Upper lobe of right lung (tissue), 1 donor: Measurements from ENCODE around the gene HEG1. TPM values are rescaled to one million over a fixed set of nuclear protein-coding genes. Genes with fewer than 3 reads are reported as not detected.
A peak's percentile ranks its signal among the peaks of the same experiment; 100 is the strongest.

Source experiments
- ATAC-seq: fragments of 200-7000 bp; cut with Tn5 transposase; one replicate; pipeline ENCODE4 v1.9.1; 2020; ENCODE audit warnings: mild to moderate bottlenecking, moderate library complexity
- DNase-seq: peaks from one replicate; pipeline ENCODE4 v3.0.0-alpha.2; 2020
- H3K27ac ChIP-seq: fragments of 200-600 bp; one replicate; pipeline ENCODE4 v1.8.0; 2022
- H3K27me3 ChIP-seq: fragments of 200-600 bp; one replicate; pipeline ENCODE4 v1.8.0; 2022; ENCODE audit warnings: mild to moderate bottlenecking
- H3K36me3 ChIP-seq: fragments of 200-600 bp; one replicate; pipeline ENCODE4 v1.8.0; 2022
- H3K4me1 ChIP-seq: fragments of 200-600 bp; one replicate; pipeline ENCODE4 v1.8.0; 2022
- H3K4me3 ChIP-seq: fragments of 200-600 bp; one replicate; pipeline ENCODE4 v1.8.0; 2022; ENCODE audit warnings: mild to moderate bottlenecking
- H3K9me3 ChIP-seq: fragments of 200-600 bp; one replicate; pipeline ENCODE4 v1.8.0; 2022
- intact Hi-C: fragments of 100-400 bp; cut with DNase I; formaldehyde crosslinking; loops from one replicate; pipeline ENCODE4 v1.11.0; 2022
- total RNA-seq: library from RNA; stranded (reverse); fragmentation: NEBNext Ultra II Directional; extraction: Animal tissue kit (Norgen Biotek cat#: 25700); gene quantifications from one replicate; pipeline ENCODE4 v1.2.1, GENCODE V29; 2021
- TF ChIP-seq, protein P1 (sequence below): fragments of 200-600 bp; IDR thresholded peaks from one replicate; pipeline ENCODE4 v1.8.0; 2022; ENCODE audit warnings: antibody characterized with exemption
- donor health status: DM: no; HTN: yes; CAD: no; lungs with severe emphysema.

Gene HEG1
- total RNA-seq, 1 donor from 2014 or later, result 234 TPM

- H3K4me3 ChIP-seq, result peak overlapping the region; percentile 6
- H3K36me3 ChIP-seq, result no peaks in the 10 kb centered on the region
- H3K9me3 ChIP-seq, result no peaks in the 10 kb centered on the region
- intact Hi-C loops, result no loop called here
- no peaks in the 10 kb centered on the region for H3K27me3 ChIP-seq
- no peak for ATAC-seq
- peaks cover 50% of the 10 kb centered on the region for H3K4me1 ChIP-seq
- TF ChIP-seq, protein P1, sequence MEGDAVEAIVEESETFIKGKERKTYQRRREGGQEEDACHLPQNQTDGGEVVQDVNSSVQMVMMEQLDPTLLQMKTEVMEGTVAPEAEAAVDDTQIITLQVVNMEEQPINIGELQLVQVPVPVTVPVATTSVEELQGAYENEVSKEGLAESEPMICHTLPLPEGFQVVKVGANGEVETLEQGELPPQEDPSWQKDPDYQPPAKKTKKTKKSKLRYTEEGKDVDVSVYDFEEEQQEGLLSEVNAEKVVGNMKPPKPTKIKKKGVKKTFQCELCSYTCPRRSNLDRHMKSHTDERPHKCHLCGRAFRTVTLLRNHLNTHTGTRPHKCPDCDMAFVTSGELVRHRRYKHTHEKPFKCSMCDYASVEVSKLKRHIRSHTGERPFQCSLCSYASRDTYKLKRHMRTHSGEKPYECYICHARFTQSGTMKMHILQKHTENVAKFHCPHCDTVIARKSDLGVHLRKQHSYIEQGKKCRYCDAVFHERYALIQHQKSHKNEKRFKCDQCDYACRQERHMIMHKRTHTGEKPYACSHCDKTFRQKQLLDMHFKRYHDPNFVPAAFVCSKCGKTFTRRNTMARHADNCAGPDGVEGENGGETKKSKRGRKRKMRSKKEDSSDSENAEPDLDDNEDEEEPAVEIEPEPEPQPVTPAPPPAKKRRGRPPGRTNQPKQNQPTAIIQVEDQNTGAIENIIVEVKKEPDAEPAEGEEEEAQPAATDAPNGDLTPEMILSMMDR, result no peak
- no peak for DNase-seq
- H3K27ac ChIP-seq, result peak overlapping the region; percentile 70
Observed at GRCh38 chr3:125061646-125062045, 5.8 kb upstream of the HEG1 start.

GRCh38 chr3:125061170-125061569 lies 5.4 kb upstream of the HEG1 start:
- TF ChIP-seq, protein P1, result no peak
- H3K36me3 ChIP-seq, result no peaks in the 10 kb centered on the region
- no peaks in the 10 kb centered on the region for H3K9me3 ChIP-seq
- peaks cover 54% of the 10 kb centered on the region for H3K4me1 ChIP-seq
- intact Hi-C loops, result no loop called here
- DNase-seq (no peak), ATAC-seq (peak; percentile 47)
- peak overlapping the region; percentile 70 for H3K27ac ChIP-seq
- H3K4me3 ChIP-seq, result peak overlapping the region; percentile 6
- no peaks in the 10 kb centered on the region for H3K27me3 ChIP-seq

DNA sequence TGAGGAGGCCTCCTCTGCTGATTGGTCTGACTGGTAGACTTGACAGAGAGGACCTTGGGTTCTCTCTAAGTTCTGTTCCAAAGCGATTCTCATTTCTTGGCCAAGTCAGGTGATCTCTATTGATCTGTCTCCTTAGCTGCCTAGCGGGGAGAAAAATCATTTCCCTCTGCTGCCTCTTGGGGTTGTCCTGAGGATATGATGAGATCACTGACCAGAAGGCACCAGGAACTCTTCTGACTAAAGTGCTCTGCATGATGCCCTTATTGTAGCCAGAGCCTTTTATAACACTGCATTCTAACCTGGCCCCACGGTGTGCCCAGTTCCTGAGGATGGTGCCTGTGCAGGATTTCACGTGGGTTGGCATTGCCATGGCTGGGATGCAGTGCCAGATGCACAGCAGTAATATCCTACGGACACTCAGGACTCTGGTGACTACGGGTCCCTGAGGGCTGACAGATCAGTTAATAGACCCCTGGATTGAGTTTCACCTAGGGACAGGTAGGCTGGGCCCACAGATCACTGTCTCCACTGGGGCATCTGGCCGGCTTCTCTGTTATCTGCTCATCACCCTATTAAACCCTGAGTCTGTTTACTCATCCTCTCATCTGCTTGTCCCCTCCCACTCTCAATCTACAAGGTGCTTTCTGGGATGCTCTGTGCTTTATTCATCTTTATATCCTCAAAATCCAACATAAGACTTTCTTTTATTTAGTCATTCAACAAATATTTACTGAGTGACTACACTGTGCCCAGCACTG lies 3.9 kb upstream of the HEG1 start:
- no peak overlapping the region for H3K27ac ChIP-seq
- no peaks in the 10 kb centered on the region for H3K27me3 ChIP-seq
- no peak for ATAC-seq
- intact Hi-C loops, result loop anchor here (10.0 kb wide), 1 partner anchor 85 kb away; no protein-coding TSS in a partner anchor
- TF ChIP-seq, protein P1, result no peak
- peaks cover 54% of the 10 kb centered on the region for H3K4me1 ChIP-seq
- no peaks in the 10 kb centered on the region for H3K36me3 ChIP-seq
- H3K9me3 ChIP-seq, result no peaks in the 10 kb centered on the region
- no peak for DNase-seq
- no peak overlapping the region for H3K4me3 ChIP-seq

DNA sequence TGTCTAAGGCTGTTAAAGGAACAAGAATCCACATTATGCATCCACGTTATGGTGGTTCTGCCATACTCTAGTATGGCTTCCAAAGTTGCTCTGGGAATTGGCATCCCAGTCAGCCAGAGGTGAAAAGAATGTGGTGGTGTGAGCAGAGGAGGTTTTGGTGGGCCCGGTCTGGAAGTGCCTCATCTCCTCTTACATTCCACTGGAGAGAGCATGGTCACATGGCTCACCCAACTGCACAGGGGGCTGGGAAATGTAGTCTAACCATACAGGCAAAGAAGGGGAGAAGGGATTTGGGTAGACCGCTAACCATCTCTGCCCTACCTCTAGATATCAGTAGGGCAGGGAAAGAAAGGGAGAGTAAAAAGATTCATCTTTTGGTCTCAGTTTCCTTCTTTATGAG lies 3.2 kb upstream of the HEG1 start:
- Histone ChIP-seq H3K9me3 (no peaks in the 10 kb centered on the region), H3K4me1 (peaks cover 54% of the 10 kb centered on the region), H3K27me3 (no peaks in the 10 kb centered on the region), H3K27ac (no peak overlapping the region), H3K4me3 (no peak overlapping the region), H3K36me3 (no peaks in the 10 kb centered on the region)
- intact Hi-C loops, result loop anchor here (10.0 kb wide), 1 partner anchor 86 kb away; no protein-coding TSS in a partner anchor
- DNase-seq (no peak), ATAC-seq (no peak)
- TF ChIP-seq, protein P1, result no peak

DNA sequence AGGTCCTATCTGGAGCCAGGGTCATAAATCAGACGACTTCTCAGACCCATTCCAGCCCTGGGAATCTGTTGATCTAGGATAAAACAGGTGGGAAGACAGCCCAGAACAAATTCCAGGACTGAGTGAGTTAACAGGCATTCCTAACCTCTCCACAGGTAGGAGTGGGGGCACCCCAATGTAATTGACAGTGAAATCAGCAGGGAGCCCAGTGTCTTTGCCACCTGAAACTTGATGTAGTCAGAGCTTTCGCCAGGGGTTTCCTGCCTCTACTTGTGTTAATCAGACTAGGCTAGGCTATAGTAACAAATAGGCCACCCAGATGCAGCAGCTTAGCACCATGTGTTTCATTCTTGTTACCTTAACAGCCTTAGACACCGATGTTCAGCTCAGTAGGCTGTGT lies 2.7 kb upstream of the HEG1 start:
- ATAC-seq, result no peak
- DNase-seq, result no peak
- TF ChIP-seq, protein P1, result no peak
- H3K4me1 ChIP-seq, result peaks cover 56% of the 10 kb centered on the region
- intact Hi-C loops, result loop anchor here (10.0 kb wide), 1 partner anchor 86 kb away; no protein-coding TSS in a partner anchor
- H3K4me3 ChIP-seq, result no peak overlapping the region
- H3K27ac ChIP-seq, result no peak overlapping the region
- no peaks in the 10 kb centered on the region for H3K9me3 ChIP-seq
- H3K36me3 ChIP-seq, result no peaks in the 10 kb centered on the region
- no peaks in the 10 kb centered on the region for H3K27me3 ChIP-seq
